SK-N-MC (cell line): ENCODE data around the gene SCAPER.

Experiments used
- EZH2 ChIP-seq: fragments of 200-600 bp; sonication (generic); IDR thresholded peaks from one replicate; pipeline ENCODE4 v1.6.1; 2017; ENCODE audit warnings: antibody characterized with exemption
- FOXP2 ChIP-seq: optimal IDR thresholded peaks from 2 replicates; pipeline ENCODE3; 2011; ENCODE audit warnings: mild to moderate bottlenecking, moderate library complexity; ENCODE audit not compliant: insufficient read depth; ENCODE audit errors: extremely low read length, control extremely low read depth
- POLR2AphosphoS5 ChIP-seq: IDR thresholded peaks from 2 replicates; pipeline ENCODE4 v1.6.1; 2012; ENCODE audit warnings: mild to moderate bottlenecking, low read depth, low read length, borderline replicate concordance

DNA sequence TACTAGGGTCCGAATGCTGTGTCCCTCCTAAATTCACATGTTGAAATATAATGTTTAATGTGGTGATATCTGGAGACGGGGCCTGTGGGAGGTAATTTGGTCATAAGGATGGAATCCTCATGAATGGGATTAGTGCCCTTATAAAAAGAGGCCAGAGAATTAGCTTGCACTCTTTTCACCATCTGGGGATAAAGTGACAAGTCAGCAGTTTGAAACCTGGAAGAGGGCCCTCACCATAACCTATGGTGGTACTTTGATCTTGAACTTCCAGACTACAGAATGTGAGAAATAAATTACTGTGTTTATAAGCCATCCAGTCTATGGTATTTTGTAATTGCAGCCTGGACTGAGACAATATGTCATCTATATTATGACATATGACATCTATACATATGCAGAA, 436.4 kb downstream of the SCAPER start:
- no peak for TF ChIP-seq EZH2
- no peak for TF ChIP-seq POLR2AphosphoS5
- no peak for TF ChIP-seq FOXP2
